Kidney (tissue), 14 donors: ENCODE data around the gene PTPRG. TPM values are rescaled to one million over a fixed set of nuclear protein-coding genes. Genes with fewer than 3 reads are reported as not detected.
A peak's percentile ranks its signal among the peaks of the same experiment; 100 is the strongest.

Experiments used
- DNase-seq, 5 donors: peaks; one replicate each; pipeline ENCODE4 v3.0.0-alpha.2; 2013 to 2020
- FAIRE-seq: peaks from 2 replicates; lab custom pipeline; 2012; peaks lifted over from hg19 to GRCh38; lab: Jason Lieb, UNC
- H3K27ac ChIP-seq, 2 donors: one replicate each; pipeline ENCODE4 v1.7.0; 2013; ENCODE audit warnings: low read depth in 2 of 2, low read length in 2 of 2, inconsistent platforms in 1 of 2
- H3K27me3 ChIP-seq: one replicate; pipeline ENCODE4 v1.7.1; 2013; ENCODE audit warnings: low read length, inconsistent platforms; ENCODE audit not compliant: control insufficient read depth, insufficient read depth
- H3K36me3 ChIP-seq, 3 donors: one replicate each; pipeline versions ENCODE4 v1.7.0 to v1.7.1; 2013; ENCODE audit warnings: low read length in 3 of 3, control low read depth in 1 of 3, inconsistent platforms in 1 of 3; ENCODE audit not compliant: insufficient read depth in 3 of 3, control insufficient read depth in 2 of 3
- H3K4me1 ChIP-seq, 3 donors: one replicate each; pipeline versions ENCODE4 v1.7.0 to v1.7.1; 2013; ENCODE audit warnings: low read length in 3 of 3, inconsistent platforms in 1 of 3, low read depth in 1 of 3; ENCODE audit not compliant: control insufficient read depth in 2 of 3, insufficient read depth in 2 of 3
- H3K4me3 ChIP-seq, 3 donors: one replicate each; pipeline versions ENCODE4 v1.7.0 to v1.8.1; 2013; ENCODE audit warnings: low read length in 3 of 3, control low read depth in 1 of 3, inconsistent platforms in 1 of 3
- H3K9ac ChIP-seq, 3 donors: one replicate each; pipeline versions ENCODE4 v1.7.0 to v1.7.1; 2013; ENCODE audit warnings: low read length in 3 of 3, control low read depth in 1 of 3, inconsistent platforms in 1 of 3
- H3K9me3 ChIP-seq, 3 donors: one replicate each; pipeline versions ENCODE4 v1.7.0 to v1.7.1; 2013; ENCODE audit warnings: low read length in 3 of 3, control low read depth in 1 of 3, inconsistent platforms in 1 of 3; ENCODE audit not compliant: control insufficient read depth in 2 of 3, insufficient read depth in 1 of 3
- CTCF ChIP-seq: IDR thresholded peaks from 3 replicates; pipeline ENCODE4 v1.5.1; 2012; ENCODE audit warnings: mild to moderate bottlenecking, moderate library complexity, borderline replicate concordance; ENCODE audit not compliant: insufficient read depth; ENCODE audit errors: extremely low read depth
- intact Hi-C: fragments of 100-400 bp; cut with DNase I; formaldehyde crosslinking; loops from one replicate; pipeline ENCODE4 v1.11.1; 2022
- polyA plus RNA-seq: library from polyadenylated mRNA; stranded (reverse); fragments of 350-450 nt; fragmentation: Illumina TruSeq; extraction: RNeasy Lipid Tissue Mini Kit (QIAGEN cat#74804); gene quantifications from one replicate; pipeline ENCODE4 v1.2.3, GENCODE V29; 2014; ENCODE audit warnings: low read depth, low replicate concordance; ENCODE audit not compliant: insufficient read depth
- total RNA-seq: library from RNA; stranded (reverse); fragmentation: NEBNext Ultra II Directional; extraction: Animal tissue kit (Norgen Biotek cat#: 25700); gene quantifications from one replicate; pipeline ENCODE4 v1.2.1, GENCODE V29; 2021
- donor health status: control.
- donor health status: control.
- donor health status: control.
- donor health status: control.
- donor health status: control.
- donor health status: DM: yes; HTN: yes; CAD: no.
- donor health status: Normal renal cell carcinoma (clear cell type).

Gene PTPRG
- total and polyA plus RNA-seq, 2 donors from 2014 or later = 9.2 to 154 TPM

GRCh38 chr3:61828880-61829721, 267.7 kb downstream of the PTPRG start:
- H3K9me3 ChIP-seq = no peaks in the 10 kb centered on the region
- FAIRE-seq = no peak
- H3K4me3 ChIP-seq = no peak overlapping the region
- intact Hi-C loops = no loop called here
- H3K9ac ChIP-seq = no peak overlapping the region
- H3K4me1 ChIP-seq = peaks cover 4 to 22% (median 11%) of the 10 kb centered on the region in 3 donors
- peak overlapping the region; percentile 4 to 42 for H3K27ac ChIP-seq
- no peaks in the 10 kb centered on the region for H3K27me3 ChIP-seq
- TF ChIP-seq CTCF = no peak
- peak in 3 of 5 donors; percentile 39 to 69 (median 44) for DNase-seq
- no peaks in the 10 kb centered on the region for H3K36me3 ChIP-seq

- peaks cover 4 to 22% (median 11%) of the 10 kb centered on the region in 3 donors for H3K4me1 ChIP-seq
- no peak for DNase-seq
- no peak overlapping the region for H3K4me3 ChIP-seq
- H3K27ac ChIP-seq = peak overlapping the region; percentile 4 to 42
- no peaks in the 10 kb centered on the region for H3K27me3 ChIP-seq
- H3K9me3 ChIP-seq = no peaks in the 10 kb centered on the region
- no peaks in the 10 kb centered on the region for H3K36me3 ChIP-seq
- TF ChIP-seq CTCF = no peak
- no peak overlapping the region for H3K9ac ChIP-seq
- no peak for FAIRE-seq
- intact Hi-C loops = no loop called here
Measured at GRCh38 chr3:61829722-61830350, 268.5 kb downstream of the PTPRG start.

- intact Hi-C loops = no loop called here
- Histone ChIP-seq H3K4me1 (peaks cover 4 to 22% (median 11%) of the 10 kb centered on the region in 3 donors), H3K4me3 (no peak overlapping the region), H3K27ac (no peak overlapping the region), H3K9ac (no peak overlapping the region), H3K27me3 (no peaks in the 10 kb centered on the region), H3K9me3 (no peaks in the 10 kb centered on the region), H3K36me3 (no peaks in the 10 kb centered on the region)
- no peak for TF ChIP-seq CTCF
- DNase-seq = no peak
- no peak for FAIRE-seq
Measured at GRCh38 chr3:61831973-61832372, 270.6 kb downstream of the PTPRG start.
